IPS-18c (cell line): ENCODE data around the gene MTHFSD.

ENCODE experiments used
- H3K4me3 ChIP-seq: 2 replicates; pipeline ENCODE4 v1.7.0; 2013; ENCODE audit warnings: low read depth, mild to moderate bottlenecking, low read length, moderate library complexity; ENCODE audit not compliant: insufficient read depth
- H3K9me3 ChIP-seq: one replicate; pipeline ENCODE4 v1.6.1; 2013; ENCODE audit warnings: mild to moderate bottlenecking, low read length, moderate library complexity; ENCODE audit not compliant: control insufficient read depth, insufficient read depth

The MTHFSD gene

GRCh38 chr16:86574646-86575045 is 19.6 kb upstream of the MTHFSD start:
- Histone ChIP-seq H3K4me3 (no peak overlapping the region), H3K9me3 (no peaks in the 10 kb centered on the region)

GRCh38 chr16:86573646-86574508 is 18.8 kb upstream of the MTHFSD start:
- H3K4me3 ChIP-seq, result no peak overlapping the region
- no peaks in the 10 kb centered on the region for H3K9me3 ChIP-seq

GRCh38 chr16:86573215-86573614 is 18.2 kb upstream of the MTHFSD start:
- no peaks in the 10 kb centered on the region for H3K9me3 ChIP-seq

GRCh38 chr16:86572606-86573005 is 17.6 kb upstream of the MTHFSD start:
- H3K4me3 ChIP-seq, result no peak overlapping the region; the same call in 1 of the 2 replicates
- H3K9me3 ChIP-seq, result no peaks in the 10 kb centered on the region

More at GRCh38 chr16:86573215-86573614, 18.2 kb upstream of the MTHFSD start:
- no peak overlapping the region for H3K4me3 ChIP-seq

GRCh38 chr16:86572041-86572521 is 17.0 kb upstream of the MTHFSD start:
- Histone ChIP-seq H3K4me3 (no peak overlapping the region), H3K9me3 (no peaks in the 10 kb centered on the region)

- H3K4me3 ChIP-seq, result no peak overlapping the region
- H3K9me3 ChIP-seq, result no peaks in the 10 kb centered on the region
Measured at GRCh38 chr16:86571530-86571915, 16.5 kb upstream of the MTHFSD start.

GRCh38 chr16:86570558-86571529 is 15.8 kb upstream of the MTHFSD start:
- H3K4me3 ChIP-seq, result no peak overlapping the region
- H3K9me3 ChIP-seq, result no peaks in the 10 kb centered on the region

GRCh38 chr16:86569701-86570447 is 14.8 kb upstream of the MTHFSD start:
- H3K4me3 ChIP-seq, result no peak overlapping the region
- no peaks in the 10 kb centered on the region for H3K9me3 ChIP-seq

GRCh38 chr16:86568677-86569623 is 13.9 kb upstream of the MTHFSD start:
- no peaks in the 10 kb centered on the region for H3K9me3 ChIP-seq
- 0 out of 2 replicates have a peak overlapping the region, but pooled peaks have one; percentile 3 for H3K4me3 ChIP-seq

GRCh38 chr16:86567701-86568581 is 12.9 kb upstream of the MTHFSD start:
- no peaks in the 10 kb centered on the region for H3K9me3 ChIP-seq
- H3K4me3 ChIP-seq, result peak overlapping the region; percentile 39; the same call in 1 of the 2 replicates

GRCh38 chr16:86566966-86567700 is 12.1 kb upstream of the MTHFSD start:
- H3K9me3 ChIP-seq, result no peaks in the 10 kb centered on the region
- peak overlapping the region; percentile 39; the same call in 1 of the 2 replicates for H3K4me3 ChIP-seq

GRCh38 chr16:86566601-86566965 is 11.5 kb upstream of the MTHFSD start, which contains the start of gene FOXC2:
TSS of gene FOXC2 (plus strand) at chr16:86566829. CDS start at chr16:86567336, 507 bp downstream.
- no peaks in the 10 kb centered on the region for H3K9me3 ChIP-seq
- H3K4me3 ChIP-seq, result peak within 1 kb of the TSS; percentile 39; the same call in 1 of the 2 replicates

GRCh38 chr16:86565644-86566511 is 10.8 kb upstream of the MTHFSD start:
- Histone ChIP-seq H3K4me3 (no peak overlapping the region; the same call in 1 of the 2 replicates), H3K9me3 (no peaks in the 10 kb centered on the region)
